GM21786 (cell line): ENCODE data around the gene IDE.
A peak's percentile ranks its signal among the peaks of the same experiment; 100 is the strongest.

ENCODE experiments used
- ATAC-seq: cut with Tn5 transposase; IDR thresholded peaks from one replicate; pipeline ENCODE4 v1.9.1; 2021; ENCODE audit not compliant: unreplicated experiment

IDE gene

GRCh38 chr10:92567952-92568600, 5.8 kb downstream of the IDE start:
- no peak for ATAC-seq

GRCh38 chr10:92562424-92562823, 11.5 kb downstream of the IDE start:
- ATAC-seq, result no peak

- no peak for ATAC-seq
Measured at GRCh38 chr10:92559046-92559445, 14.8 kb downstream of the IDE start.

GRCh38 chr10:92553959-92554358, 19.9 kb downstream of the IDE start:
- ATAC-seq, result no peak

GRCh38 chr10:92552310-92552709, 21.6 kb downstream of the IDE start:
- ATAC-seq, result no peak

- ATAC-seq, result no peak
Measured at GRCh38 chr10:92550924-92551323, 23.0 kb downstream of the IDE start.

GRCh38 chr10:92547676-92548075, 26.2 kb downstream of the IDE start:
- ATAC-seq, result no peak

- no peak for ATAC-seq
Measured at GRCh38 chr10:92545556-92545955, 28.3 kb downstream of the IDE start.

- ATAC-seq, result peak; percentile 64
Measured at GRCh38 chr10:92544296-92544695, 29.6 kb downstream of the IDE start.

- no peak for ATAC-seq
Measured at GRCh38 chr10:92542458-92542857, 31.4 kb downstream of the IDE start.

- ATAC-seq, result no peak
Measured at GRCh38 chr10:92541583-92541982, 32.3 kb downstream of the IDE start.

- no peak for ATAC-seq
Measured at GRCh38 chr10:92538231-92538958, 35.5 kb downstream of the IDE start.

GRCh38 chr10:92530891-92531535, 42.9 kb downstream of the IDE start:
- ATAC-seq, result no peak

GRCh38 chr10:92530421-92530820, 43.5 kb downstream of the IDE start:
- no peak for ATAC-seq

- ATAC-seq, result no peak
Measured at GRCh38 chr10:92527716-92528115, 46.2 kb downstream of the IDE start.

GRCh38 chr10:92523639-92524038, 50.3 kb downstream of the IDE start:
- no peak for ATAC-seq

GRCh38 chr10:92517034-92517655, 56.7 kb downstream of the IDE start:
- ATAC-seq, result peak; percentile 86

- ATAC-seq, result no peak
Measured at GRCh38 chr10:92508866-92509265, 65.0 kb downstream of the IDE start.

- ATAC-seq, result no peak
Measured at GRCh38 chr10:92506336-92506735, 67.6 kb downstream of the IDE start.

GRCh38 chr10:92505044-92505443, 68.8 kb downstream of the IDE start:
- no peak for ATAC-seq

- ATAC-seq, result no peak
Measured at GRCh38 chr10:92502296-92502808, 71.5 kb downstream of the IDE start.

GRCh38 chr10:92493362-92493761, 80.5 kb downstream of the IDE start:
- ATAC-seq, result no peak
